CD14-positive monocyte (primary cell): Measurements from ENCODE around the gene PRDM5. TPM values are rescaled to one million over a fixed set of nuclear protein-coding genes. Genes with fewer than 3 reads are reported as not detected.

ENCODE experiments used
- DNase-seq, 3 donors: peaks; one replicate each; pipeline ENCODE4 v3.0.0-alpha.2; 2011 to 2022
- H2AFZ ChIP-seq: 2 replicates; pipeline ENCODE4 v1.6.0; 2012; ENCODE audit warnings: mild to moderate bottlenecking, low read depth, low read length, inconsistent platforms; ENCODE audit not compliant: insufficient read depth, poor library complexity, severe bottlenecking
- H3K27ac ChIP-seq, 2 donors: 1 replicate in 1 of 2; 2 replicates in 1 of 2; pipeline ENCODE4 v1.5.1; 2012 to 2013; ENCODE audit warnings: low read length in 2 of 2, control low read depth in 1 of 2, inconsistent platforms in 1 of 2, low read depth in 1 of 2, mild to moderate bottlenecking in 1 of 2
- H3K27me3 ChIP-seq, 2 donors: one replicate each; pipeline versions ENCODE4 v1.6.0 to v1.6.1; 2011 to 2013; ENCODE audit warnings: low read length in 2 of 2; ENCODE audit not compliant: control insufficient read depth in 2 of 2, insufficient read depth in 2 of 2
- H3K36me3 ChIP-seq, 2 donors: replicated peaks in 1 of 2; 1 replicate in 1 of 2; 2 replicates in 1 of 2; pipeline versions ENCODE4 v1.5.1 to v1.6.1; 2012 to 2013; ENCODE audit warnings: low read length in 2 of 2, control low read depth in 1 of 2, inconsistent platforms in 1 of 2, mild to moderate bottlenecking in 1 of 2; ENCODE audit not compliant: insufficient read depth in 2 of 2, control insufficient read depth in 1 of 2
- H3K4me1 ChIP-seq, 2 donors: 1 replicate in 1 of 2; 2 replicates in 1 of 2; pipeline versions ENCODE4 v1.5.1 to v1.6.1; 2012 to 2013; ENCODE audit warnings: low read length in 2 of 2, control low read depth in 1 of 2, inconsistent platforms in 1 of 2, mild to moderate bottlenecking in 1 of 2, moderate library complexity in 1 of 2; ENCODE audit not compliant: insufficient read depth in 2 of 2, control insufficient read depth in 1 of 2
- H3K4me2 ChIP-seq: replicated peaks from 2 replicates; pipeline ENCODE3; 2012; ENCODE audit warnings: low read length, moderate library complexity, mild to moderate bottlenecking; ENCODE audit not compliant: poor library complexity, severe bottlenecking; ENCODE audit errors: extremely low read depth
- H3K4me3 ChIP-seq, 3 experiments: fragments of 200-600 bp in 1 of 3; sonication (generic) in 1 of 3; replicated peaks in 1 of 3; 1 replicate in 2 of 3; 2 replicates in 1 of 3; pipeline ENCODE4 v1.5.1; 2011 to 2013; ENCODE audit warnings: low read length in 3 of 3, mild to moderate bottlenecking in 3 of 3, control low read depth in 2 of 3, low read depth in 2 of 3, inconsistent platforms in 1 of 3, moderate library complexity in 1 of 3
- H3K79me2 ChIP-seq: 2 replicates; pipeline ENCODE4 v1.6.0; 2012; ENCODE audit warnings: mild to moderate bottlenecking, control low read depth, inconsistent platforms, low read length, moderate library complexity; ENCODE audit not compliant: insufficient read depth
- H3K9ac ChIP-seq: 2 replicates; pipeline ENCODE4 v1.6.0; 2017; ENCODE audit warnings: low read length, mild to moderate bottlenecking; ENCODE audit not compliant: insufficient read depth, poor library complexity, severe bottlenecking
- H3K9me3 ChIP-seq, 2 donors: replicated peaks in 1 of 2; 1 replicate in 1 of 2; 2 replicates in 1 of 2; pipeline versions ENCODE4 v1.5.1 to v1.6.1; 2012 to 2013; ENCODE audit warnings: low read length in 2 of 2, control low read depth in 1 of 2; ENCODE audit not compliant: control insufficient read depth in 1 of 2, insufficient read depth in 1 of 2
- H4K20me1 ChIP-seq: 2 replicates; pipeline ENCODE4 v1.6.0; 2012; ENCODE audit warnings: mild to moderate bottlenecking, low read length, control low read depth, moderate library complexity; ENCODE audit not compliant: insufficient read depth
- H3K27ac Mint-ChIP-seq, 7 donors: one replicate each; pipeline ENCODE4 v1.8.0; 2020; ENCODE audit warnings: mild to moderate bottlenecking in 7 of 7, mixed read lengths in 7 of 7, moderate library complexity in 6 of 7, inconsistent platforms in 2 of 7
- H3K27me3 Mint-ChIP-seq, 3 donors: one replicate each; pipeline ENCODE4 v1.8.0; 2021 to 2022; ENCODE audit warnings: low read depth in 3 of 3, mild to moderate bottlenecking in 3 of 3, mixed read lengths in 3 of 3, moderate library complexity in 3 of 3, inconsistent platforms in 1 of 3
- H3K36me3 Mint-ChIP-seq, 2 donors: one replicate each; pipeline ENCODE4 v1.8.0; 2020; ENCODE audit warnings: mixed read lengths in 2 of 2, inconsistent platforms in 1 of 2, mild to moderate bottlenecking in 1 of 2
- H3K4me1 Mint-ChIP-seq: one replicate; pipeline ENCODE4 v1.8.0; 2020; ENCODE audit warnings: mild to moderate bottlenecking, mixed read lengths
- H3K4me3 Mint-ChIP-seq, 2 donors: one replicate each; pipeline ENCODE4 v1.8.0; 2020; ENCODE audit warnings: mild to moderate bottlenecking in 2 of 2, mixed read lengths in 2 of 2, moderate library complexity in 1 of 2
- H3K9me3 Mint-ChIP-seq, 7 donors: one replicate each; pipeline ENCODE4 v1.8.0; 2020 to 2022; ENCODE audit warnings: mixed read lengths in 7 of 7, mild to moderate bottlenecking in 6 of 7, moderate library complexity in 6 of 7, inconsistent platforms in 2 of 7
- WGBS: methylation state at CpG from one replicate; pipeline ENCODE4 v1.1.5; 2013; ENCODE audit warnings: missing lambda C conversion rate; ENCODE audit not compliant: insufficient coverage; 5-methylcytosine and 5-hydroxymethylcytosine counted together
- intact Hi-C, 2 donors: fragments of 100-400 bp; cut with micrococcal nuclease; formaldehyde crosslinking; loops; one replicate each; pipeline versions ENCODE4 v1.15.0 to v1.15.1; 2023
- polyA plus RNA-seq, 3 donors: library from polyadenylated mRNA; depleted of rRNA in 1 of 3; unstranded in 2 of 3; stranded (reverse) in 1 of 3; fragments of 300-500 nt in 2 of 3; fragments of >200 nt in 1 of 3; fragmentation: Illumina TruSeq in 2 of 3; gene quantifications; 1 replicate in 2 of 3; 2 replicates in 1 of 3; pipeline ENCODE4 v1.2.3, GENCODE V29; 2012 to 2021
- TF ChIP-seq, protein P1 (sequence below): fragments of 200-600 bp; IDR thresholded peaks from one replicate; pipeline ENCODE4 v1.8.0; 2022; ENCODE audit warnings: antibody characterized with exemption, mild to moderate bottlenecking

PRDM5 gene
- polyA plus RNA-seq, 3 donors = 0.12 to 0.25 (median 0.17) TPM

DNA sequence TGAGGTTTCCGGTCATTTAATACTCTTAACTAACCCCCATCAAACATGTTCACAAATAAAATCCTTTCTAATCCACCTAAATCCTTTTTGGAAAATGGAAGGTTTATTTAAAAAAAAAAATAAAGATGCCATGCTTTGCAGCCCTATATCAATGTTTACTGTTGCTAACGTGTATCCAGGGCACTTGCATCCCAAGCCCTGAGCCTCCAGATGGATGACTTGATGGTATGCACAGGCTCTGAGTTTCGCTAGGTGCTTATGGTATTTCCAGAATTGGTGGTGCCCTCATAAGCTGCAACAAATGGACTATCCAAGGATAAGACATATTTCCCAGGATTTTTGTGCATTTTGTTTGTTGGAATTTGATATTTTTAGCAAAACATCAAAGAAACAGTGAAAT is 257.7 kb downstream of the PRDM5 start:
- TF ChIP-seq, protein P1, sequence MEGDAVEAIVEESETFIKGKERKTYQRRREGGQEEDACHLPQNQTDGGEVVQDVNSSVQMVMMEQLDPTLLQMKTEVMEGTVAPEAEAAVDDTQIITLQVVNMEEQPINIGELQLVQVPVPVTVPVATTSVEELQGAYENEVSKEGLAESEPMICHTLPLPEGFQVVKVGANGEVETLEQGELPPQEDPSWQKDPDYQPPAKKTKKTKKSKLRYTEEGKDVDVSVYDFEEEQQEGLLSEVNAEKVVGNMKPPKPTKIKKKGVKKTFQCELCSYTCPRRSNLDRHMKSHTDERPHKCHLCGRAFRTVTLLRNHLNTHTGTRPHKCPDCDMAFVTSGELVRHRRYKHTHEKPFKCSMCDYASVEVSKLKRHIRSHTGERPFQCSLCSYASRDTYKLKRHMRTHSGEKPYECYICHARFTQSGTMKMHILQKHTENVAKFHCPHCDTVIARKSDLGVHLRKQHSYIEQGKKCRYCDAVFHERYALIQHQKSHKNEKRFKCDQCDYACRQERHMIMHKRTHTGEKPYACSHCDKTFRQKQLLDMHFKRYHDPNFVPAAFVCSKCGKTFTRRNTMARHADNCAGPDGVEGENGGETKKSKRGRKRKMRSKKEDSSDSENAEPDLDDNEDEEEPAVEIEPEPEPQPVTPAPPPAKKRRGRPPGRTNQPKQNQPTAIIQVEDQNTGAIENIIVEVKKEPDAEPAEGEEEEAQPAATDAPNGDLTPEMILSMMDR = no peak
- Histone ChIP-seq H3K79me2 (no peaks in the 10 kb centered on the region), H3K4me1 (no peaks in the 10 kb centered on the region), H3K9me3 (no peaks in the 10 kb centered on the region), H3K4me2 (no peak overlapping the region), H4K20me1 (no peaks in the 10 kb centered on the region), H3K36me3 (no peaks in the 10 kb centered on the region), H3K4me3 (no peak overlapping the region), H3K27me3 (no peaks in the 10 kb centered on the region), H3K9ac (no peak overlapping the region), H2AFZ (no peak overlapping the region), H3K27ac (no peak overlapping the region)
- no peak overlapping the region for H3K4me3 Mint-ChIP-seq
- intact Hi-C loops = no loop called here
- H3K36me3 Mint-ChIP-seq = no peaks in the 10 kb centered on the region
- H3K27ac Mint-ChIP-seq = no peak overlapping the region
- peaks cover 0 to 6% (median 4%) of the 10 kb centered on the region in 7 donors for H3K9me3 Mint-ChIP-seq
- no peak for DNase-seq
- no CpG with 5 or more reads among the region's 3 CpGs for WGBS
- H3K27me3 Mint-ChIP-seq = no peaks in the 10 kb centered on the region
- H3K4me1 Mint-ChIP-seq = no peaks in the 10 kb centered on the region

DNA sequence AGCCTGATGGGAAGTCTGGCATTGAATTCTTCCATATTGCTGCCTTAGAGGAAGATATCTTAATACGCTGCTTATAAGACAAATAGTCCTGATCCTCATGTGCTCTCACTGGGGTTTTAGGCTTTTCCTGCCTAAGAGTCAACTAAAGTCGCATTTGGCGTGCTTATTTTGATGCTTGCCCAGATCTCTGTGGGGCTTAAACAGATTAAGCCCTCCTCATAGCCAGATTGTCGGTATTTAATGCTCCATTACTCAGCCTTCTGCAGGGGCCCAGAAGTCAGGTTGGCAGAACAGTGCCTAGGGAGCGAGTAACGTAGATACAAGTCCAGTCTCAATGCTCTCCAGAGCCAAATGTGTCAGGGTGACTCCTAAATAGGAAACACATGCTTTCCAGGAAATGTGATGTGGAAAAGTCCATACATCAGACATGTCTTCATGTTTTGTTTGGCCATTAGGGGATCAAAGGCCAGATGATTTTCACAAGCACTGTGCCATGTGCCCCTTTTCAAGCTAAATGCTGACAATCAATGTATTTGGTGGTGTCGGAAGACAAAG is 262.8 kb downstream of the PRDM5 start:
- Histone ChIP-seq H3K4me2 (no peak overlapping the region), H4K20me1 (no peaks in the 10 kb centered on the region), H3K79me2 (no peaks in the 10 kb centered on the region), H3K4me1 (peaks cover 9 to 10% of the 10 kb centered on the region in 2 donors), H3K9me3 (no peaks in the 10 kb centered on the region), H3K9ac (no peak overlapping the region), H3K4me3 (no peak overlapping the region), H3K27ac (no peak overlapping the region), H3K27me3 (no peaks in the 10 kb centered on the region), H3K36me3 (no peaks in the 10 kb centered on the region), H2AFZ (no peak overlapping the region)
- intact Hi-C loops = no loop called here
- H3K36me3 Mint-ChIP-seq = no peaks in the 10 kb centered on the region
- H3K27ac Mint-ChIP-seq = no peak overlapping the region
- no peak for DNase-seq
- peaks cover 0 to 6% (median 3%) of the 10 kb centered on the region in 7 donors for H3K9me3 Mint-ChIP-seq
- H3K4me3 Mint-ChIP-seq = no peak overlapping the region
- H3K27me3 Mint-ChIP-seq = no peaks in the 10 kb centered on the region
- WGBS = 98% methylated on average over 6 of the region's 7 CpGs
- H3K4me1 Mint-ChIP-seq = peaks cover 12% of the 10 kb centered on the region
- TF ChIP-seq, protein P1 = no peak
